CD4-positive, alpha-beta T cell treated with Interleukin-21 for 1 hour (primary cell): Measurements from ENCODE around the gene DLD.
"Not testable (repeated sequence)": the region's sequence is repeated elsewhere in the genome, so short reads cannot be mapped to it uniquely, and the experiment has no call there.

ENCODE experiments used
- DNase-seq: peaks from one replicate; pipeline ENCODE4 v3.0.0-alpha.2; 2020

The DLD gene

DNA sequence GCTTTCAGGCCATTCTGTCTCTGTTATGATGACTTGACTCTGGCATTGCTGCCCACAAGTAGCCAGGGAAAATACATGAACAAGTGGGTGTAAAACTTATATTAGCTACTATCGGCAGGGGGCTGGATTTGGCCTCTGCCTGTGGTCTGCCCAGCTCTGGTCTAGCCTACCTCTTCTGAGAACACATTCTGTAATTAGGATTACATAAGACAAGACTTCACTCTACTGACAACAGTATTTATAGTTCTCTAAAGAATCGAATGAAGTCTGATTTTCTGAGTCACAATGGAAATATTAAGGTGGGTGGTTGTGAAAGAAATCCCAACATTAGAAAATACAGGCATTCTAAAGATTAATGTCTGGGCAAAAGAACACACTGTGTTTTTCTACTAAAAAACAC lies 55.5 kb downstream of the DLD start:
- no peak for DNase-seq

DNA sequence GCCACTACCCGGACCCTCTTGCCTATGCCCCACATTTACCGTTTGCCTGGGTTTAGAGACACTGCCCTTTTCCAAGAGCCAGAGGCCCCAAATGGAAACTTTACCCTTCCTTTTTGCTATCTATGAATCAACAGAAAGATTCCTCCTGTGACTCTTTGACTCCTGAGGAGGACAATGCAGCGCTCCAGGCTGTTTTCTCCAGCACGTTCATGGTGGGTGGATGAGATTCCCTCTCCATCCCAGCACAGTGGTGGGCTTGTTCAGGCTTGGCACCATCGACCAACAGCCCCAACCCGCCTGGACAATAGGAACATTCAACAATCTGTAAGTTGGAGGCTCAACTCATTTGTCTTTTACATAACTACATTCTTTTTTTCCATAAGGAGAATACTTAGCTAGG lies 55.9 kb downstream of the DLD start:
- DNase-seq: no peak

DNA sequence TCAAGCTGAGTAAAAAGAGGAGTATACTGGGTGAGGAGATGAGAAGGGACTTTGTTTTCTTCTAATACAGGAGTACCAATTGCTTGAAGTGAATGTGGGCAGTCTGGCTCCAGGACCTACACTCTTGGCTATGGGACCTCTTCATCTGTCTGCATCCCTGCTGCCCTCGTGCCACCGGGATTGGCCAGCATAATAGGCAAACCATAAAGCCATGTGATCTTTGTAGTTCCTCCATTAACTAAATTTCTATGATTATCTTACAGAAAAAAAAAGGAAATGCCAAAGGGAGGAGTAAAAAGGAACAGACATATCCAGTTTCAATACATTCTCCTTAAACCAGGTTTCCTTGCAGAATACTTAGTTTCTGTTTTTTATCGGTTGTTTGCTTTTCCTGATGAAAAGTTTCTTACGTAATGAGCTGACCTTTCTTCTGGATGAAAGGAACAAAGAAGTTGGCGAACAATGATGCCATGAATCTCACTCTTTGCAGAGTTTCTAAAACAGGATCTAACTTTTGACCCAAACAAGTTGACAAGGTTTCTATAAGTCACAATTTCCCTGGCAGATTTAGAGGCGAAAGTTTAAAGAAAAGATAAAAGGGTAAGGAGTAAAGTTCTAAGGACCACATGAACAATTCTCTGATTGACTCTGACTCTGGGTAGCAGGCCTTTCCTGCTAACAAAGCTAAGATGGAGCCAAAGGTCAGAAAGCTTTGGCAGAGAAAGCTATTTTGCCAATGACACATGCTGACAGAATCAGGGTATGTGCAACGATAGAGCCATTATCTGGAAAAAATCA lies 57.9 kb downstream of the DLD start:
- DNase-seq: no peak

DNA sequence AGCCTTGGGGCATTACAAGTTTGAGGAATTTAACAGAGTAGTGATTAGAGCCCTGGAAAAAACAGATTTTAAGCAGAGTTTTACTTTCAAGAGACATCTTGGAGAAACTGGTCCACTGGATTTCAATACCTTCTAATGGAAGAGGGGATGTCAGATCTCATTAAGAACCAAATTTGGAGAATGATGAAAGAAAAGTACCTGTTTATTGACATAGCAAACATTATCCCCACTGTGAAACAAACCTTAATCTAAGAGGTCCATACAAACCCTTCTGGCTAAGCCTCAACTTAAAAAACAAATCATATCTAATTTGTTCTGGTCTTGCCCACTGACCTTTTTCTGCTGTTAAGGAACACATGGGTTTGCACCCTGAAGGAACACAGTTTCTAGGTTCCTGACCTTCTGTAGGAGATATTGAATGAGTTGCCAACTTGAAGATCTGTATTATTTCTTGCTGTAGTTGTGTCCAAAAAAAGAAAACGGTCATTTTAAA lies 58.5 kb downstream of the DLD start:
- DNase-seq: no peak

DNA sequence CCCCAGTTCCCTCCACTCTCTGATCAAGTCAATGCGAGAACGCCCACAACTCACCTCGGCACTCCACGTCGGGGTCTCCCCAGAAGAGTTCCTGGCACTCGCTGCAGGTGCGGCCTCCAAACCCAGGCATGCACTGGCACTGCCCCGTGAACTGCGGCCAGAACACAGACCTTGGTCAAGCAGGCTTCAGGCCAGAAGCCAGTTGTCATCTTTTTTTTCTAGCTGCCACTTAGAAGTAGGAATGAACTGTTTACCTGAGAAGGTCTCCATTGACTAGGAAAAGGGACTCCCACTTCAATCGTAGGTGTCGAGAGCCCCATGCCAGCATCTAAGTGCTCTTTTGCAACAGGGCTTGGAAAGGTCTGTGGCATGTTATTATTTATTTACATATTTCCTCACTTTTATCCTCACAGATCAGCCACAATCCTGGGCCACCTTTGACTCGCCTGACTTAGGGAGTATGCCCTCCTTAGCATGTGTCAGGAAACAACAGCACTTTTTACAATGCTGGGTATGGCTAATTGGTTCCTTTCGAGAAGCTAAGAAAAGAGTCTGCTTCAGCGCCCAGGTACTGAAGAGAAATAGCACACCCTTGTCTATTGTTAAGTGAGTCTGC lies 60.3 kb downstream of the DLD start:
- DNase-seq: no peak

DNA sequence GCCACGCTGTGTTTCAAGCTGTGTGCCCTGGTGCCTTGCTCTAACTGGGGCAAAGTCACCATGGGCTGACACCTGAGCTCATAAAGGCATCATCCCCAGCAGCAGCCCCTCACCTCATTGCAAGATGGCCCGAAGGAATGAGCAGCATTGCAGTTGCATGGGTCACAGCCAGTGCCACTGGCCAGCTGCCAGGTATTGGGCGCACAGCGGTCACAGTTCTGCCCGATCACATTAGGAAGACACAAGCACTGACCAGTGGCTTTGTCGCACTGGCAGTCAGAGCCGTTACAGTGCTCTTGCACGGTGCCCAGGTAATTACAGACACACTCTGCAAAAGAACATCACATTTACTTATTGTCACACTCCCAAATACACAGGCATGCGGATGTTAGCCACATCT lies 60.9 kb downstream of the DLD start:
- no peak for DNase-seq

DNA sequence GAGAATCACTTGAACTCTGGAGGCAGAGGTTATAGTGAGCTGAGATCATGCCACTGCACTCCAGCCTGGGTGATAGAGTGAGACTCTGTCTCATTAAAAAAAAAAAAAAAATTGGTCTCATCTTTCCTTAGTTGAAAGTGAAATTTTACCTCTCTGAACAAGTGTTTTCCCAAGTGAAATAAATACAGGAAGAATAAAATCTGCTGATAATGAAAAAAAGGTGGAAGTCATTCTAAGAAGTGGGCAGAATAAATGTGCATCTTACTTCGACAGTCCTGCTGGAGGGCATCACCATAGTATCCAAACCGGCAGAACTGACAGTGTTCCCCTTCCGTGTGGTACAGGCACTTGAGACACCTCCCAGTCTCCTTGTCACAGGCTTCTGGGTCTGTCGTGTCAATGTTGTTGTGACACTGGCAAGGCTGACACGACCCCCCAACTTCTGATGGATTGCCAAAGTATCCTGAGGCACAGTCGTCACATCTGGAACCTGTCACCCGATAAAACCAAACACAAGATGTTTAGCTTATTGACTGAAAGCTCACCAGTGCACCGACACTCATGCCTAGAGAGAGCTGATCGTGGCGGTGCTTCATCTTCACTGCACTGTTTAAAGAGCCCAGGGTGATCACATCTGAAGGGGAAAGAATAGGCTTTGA lies 62.4 kb downstream of the DLD start:
- DNase-seq: no peak

DNA sequence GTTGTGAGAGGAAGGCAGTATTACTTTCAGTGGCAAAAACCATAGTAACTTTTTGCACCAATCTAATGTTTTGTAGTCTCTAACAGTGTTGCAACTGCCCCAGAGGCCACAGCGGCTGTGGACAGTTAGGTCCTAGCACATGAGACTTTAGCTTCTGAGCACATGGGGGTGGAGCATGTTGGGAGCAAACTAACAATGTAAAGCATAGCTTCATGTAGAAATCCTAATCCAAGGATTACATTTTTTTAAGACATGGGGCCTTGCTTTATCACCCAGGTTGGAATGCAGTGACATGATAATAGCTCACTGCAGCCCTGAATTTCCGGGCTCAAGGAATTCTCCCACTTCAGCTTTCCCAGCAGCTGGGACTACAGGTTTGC lies 62.9 kb downstream of the DLD start:
- DNase-seq: no peak

DNA sequence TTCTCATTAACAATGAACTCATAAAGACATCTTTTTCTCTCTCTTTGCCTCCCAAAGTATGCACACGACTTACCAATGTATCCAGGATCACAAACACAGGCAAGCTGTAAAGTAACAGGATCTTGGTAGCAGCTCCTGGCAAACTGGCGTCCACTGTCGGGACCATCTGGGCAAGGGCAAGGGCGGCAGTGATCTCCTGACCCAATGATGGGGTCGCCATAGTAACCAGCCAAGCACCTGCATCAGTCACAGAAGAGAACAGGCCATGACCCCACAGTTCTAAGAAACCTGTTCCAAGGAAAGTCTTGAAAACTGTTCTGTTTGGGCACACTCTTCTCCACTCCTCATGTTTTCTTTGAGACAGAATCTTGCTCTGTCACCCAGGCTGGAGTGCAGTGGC lies 64.4 kb downstream of the DLD start:
- DNase-seq: no peak

DNA sequence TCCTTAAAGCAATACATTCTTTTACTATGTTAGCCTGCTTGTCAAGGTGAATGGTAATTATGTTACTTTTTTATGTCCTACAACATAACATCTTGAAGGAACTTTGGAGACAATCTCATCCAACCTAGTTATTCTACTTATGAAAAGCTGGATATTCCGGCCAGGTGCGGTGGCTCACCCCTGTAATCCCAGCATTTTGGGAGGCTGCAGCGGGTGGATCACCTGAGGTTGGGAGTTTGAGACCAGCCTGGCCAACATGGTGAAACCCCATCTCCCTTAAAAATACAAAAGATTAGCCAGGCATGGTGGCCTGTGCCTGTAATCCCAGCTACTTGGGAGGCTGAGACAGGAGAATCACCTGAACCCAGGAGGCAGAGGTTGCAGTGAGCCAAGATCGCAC lies 66.0 kb downstream of the DLD start:
- not testable (repeated sequence) for DNase-seq

DNA sequence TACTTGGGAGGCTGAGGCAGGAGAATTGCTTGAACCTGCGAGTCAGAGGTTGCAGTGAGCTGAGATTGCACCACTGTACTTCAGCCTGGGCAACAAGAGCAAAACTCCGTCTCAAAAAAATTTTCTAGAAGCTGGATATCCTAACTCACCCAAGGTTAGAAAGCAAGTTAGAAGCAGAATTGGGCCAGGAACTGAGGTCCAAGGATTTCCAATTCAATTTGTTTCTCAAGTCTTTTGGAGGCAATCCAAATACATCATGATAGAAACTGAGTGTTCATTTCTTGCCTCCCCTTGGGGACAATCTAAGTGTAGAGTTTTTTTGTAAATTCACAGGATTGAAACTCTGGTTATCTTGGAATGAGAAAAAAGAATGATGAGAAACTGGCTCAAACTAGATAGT lies 66.5 kb downstream of the DLD start:
- no peak for DNase-seq

DNA sequence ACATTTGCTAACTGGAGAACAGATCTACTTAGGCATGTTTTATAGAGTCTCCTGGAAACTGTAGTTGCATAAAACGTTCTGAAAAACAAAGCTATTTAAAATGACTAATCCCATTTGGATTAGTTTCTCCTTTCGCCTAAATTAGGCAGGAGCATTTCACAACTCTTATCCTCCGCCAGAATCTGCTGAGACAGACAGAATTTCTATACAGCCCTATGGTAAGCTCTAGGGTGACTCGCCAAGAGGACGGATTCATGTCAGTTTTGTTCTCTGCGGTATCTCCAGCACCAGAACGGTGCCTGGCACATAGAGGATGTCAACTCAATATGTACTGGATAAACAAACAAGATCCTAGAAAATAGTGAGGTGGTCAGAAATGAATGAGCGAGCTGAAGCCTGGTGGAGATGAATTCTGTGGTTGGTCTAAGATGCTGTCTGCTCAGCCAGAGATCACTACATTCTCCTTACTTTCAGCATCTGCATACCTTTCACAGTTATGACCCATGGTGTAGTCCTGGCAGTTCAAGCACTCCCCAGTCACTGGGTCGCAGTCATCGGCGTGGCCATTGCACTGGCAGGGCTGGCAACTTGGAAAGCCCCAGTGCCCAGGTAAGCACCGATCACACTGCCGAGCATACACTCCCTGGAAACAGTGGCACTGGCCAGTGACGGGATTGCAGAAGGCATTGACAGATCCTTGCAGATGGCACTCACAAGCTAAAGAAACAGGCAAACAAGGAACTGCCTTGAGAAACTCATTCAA lies 68.0 kb downstream of the DLD start:
- DNase-seq: no peak

DNA sequence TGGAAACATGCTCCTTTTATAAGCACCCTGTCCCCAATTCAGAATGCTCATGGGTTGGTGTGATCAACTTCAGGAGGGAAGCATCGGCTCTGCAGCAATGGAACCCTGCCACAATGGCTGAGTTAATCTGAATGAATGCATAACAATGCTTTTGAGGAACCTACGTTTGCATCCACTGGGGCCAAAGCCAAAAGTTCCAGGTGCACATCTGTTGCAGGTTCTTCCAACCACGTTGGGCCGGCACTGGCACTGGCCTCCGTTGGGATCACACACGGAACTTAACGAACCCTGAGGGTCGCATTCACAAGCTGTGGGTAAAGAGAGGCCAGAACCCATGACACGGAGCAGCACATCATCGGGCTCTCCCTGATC lies 68.5 kb downstream of the DLD start:
- DNase-seq: no peak

DNA sequence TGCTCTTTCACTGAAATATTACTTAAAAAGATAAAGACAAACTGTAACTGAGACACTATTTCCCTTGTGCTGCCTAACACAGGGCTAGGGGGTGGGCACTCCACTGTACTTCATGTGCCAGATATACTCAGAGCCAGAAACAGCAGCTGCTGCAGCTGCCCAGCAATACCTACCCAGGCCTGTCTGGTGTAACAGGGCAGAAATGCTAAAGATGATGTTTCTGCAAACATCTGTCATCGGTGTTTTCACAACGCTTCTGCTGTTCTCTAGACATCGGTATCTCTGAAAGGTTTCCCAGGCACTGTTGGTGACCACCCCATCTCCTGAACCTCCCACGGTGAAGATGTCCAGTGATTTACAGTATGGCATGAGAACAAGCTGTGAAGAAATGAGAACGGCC lies 69.3 kb downstream of the DLD start:
- no peak for DNase-seq

DNA sequence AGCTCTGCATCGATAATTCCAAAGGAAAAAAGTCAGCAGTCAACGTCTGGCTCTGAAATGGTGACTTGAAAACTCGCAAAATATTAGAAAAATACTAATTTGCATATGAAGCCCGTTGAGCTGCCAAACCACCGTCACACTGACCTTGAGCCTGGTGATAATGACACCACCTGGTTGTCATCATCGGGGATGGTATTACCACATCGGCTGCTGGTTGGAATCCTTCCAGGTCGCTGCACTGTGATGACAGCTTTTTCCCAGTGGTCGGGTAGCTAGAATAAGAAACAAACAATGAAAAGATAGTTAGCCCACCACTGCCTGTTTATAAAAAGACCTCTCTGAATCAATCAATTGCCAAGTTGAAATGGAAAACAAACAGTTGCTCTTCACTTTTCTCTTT lies 70.4 kb downstream of the DLD start:
- DNase-seq: no peak

DNA sequence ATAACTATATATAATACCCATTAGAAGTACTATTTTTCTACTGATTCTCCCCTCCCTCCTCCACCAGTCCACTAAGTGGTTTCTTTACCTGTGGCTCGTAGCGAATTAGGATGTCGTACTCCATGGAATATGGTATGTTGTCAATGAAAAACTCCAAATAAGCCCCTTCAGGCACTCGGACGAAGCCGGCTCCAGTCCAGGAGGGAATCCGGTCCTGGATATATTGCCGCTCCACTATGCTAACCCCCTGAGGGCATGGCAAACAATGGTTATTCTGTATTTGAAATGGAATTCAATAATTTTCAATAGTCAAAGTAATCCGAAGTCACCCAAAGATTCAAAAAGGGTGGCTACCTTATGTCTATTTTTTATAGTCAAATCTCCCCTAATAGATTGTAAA lies 71.8 kb downstream of the DLD start:
- no peak for DNase-seq

DNA sequence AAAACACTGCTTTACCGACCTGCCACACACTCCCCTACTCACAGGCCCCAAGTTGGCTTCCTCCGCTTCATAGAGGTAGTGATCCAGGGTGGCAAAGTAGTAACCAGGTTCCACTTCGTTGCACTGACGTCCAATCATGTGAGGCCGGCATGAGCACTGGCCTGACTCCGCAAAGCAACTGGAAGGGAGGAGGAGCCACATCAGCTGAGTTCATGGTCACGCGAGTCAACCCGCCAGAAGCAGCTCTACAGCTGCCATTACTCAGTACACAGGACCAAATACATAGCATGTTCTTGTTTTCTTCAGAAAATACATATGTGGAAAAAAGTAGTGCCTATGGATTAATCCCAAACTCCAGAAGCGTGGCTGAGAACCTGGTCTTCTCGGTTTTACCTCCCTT lies 73.5 kb downstream of the DLD start:
- no peak for DNase-seq

DNA sequence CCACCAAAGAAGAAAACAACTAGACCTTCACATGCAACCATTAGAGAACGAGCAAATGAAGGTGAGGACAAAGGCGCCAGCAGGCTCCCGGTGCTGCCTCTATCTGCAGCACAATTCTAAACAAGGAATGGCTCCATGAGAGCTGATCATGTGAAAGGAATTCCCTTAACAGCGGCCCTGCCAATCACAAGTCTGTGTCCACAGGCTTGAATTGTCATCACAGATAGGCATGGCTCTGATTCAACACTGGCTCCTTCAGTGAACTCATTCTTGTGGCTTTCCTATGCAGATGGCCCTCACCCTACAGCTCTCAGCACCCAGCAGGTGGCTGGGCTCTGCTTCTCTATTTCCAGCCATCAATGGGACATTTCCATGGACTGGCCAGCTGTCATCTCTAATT lies 75.7 kb downstream of the DLD start:
- no peak for DNase-seq

DNA sequence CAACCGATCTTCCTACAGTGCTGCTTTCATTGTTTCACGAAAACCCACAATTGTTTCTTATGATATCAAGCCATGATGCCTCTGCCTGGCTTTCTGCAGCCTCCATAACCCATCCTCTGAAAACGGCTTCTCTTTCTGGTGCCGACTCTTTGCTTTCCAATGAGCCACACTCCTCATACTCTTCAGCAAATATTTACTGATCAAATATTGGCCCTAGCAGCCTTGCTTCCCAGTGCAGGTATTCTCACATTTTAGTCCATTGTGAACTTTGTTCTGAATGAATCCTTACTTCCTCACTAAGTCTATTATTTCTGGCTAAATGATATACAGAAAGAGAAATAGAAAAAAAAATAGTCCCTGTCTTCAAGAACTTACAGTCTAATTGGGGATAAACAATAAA lies 76.4 kb downstream of the DLD start:
- no peak for DNase-seq

DNA sequence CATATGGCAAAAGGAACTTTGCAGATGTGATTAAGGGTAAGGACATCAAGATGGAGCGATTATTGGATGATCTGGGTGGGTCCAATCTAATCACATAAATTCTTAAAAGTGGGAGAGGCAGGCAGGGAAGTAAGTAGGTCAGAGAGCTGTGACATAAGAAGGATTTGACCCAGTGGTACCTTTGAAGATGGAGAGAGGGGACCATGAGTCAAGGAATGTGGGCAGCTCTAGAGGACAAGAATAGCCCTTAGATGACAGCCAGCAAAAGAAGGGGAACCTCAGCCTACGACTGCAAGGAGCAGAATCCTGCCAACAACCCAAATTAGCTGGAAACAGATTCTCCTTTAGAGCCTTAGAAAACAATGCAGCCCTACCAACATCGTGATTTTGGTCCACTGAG lies 77.5 kb downstream of the DLD start:
- DNase-seq: no peak

DNA sequence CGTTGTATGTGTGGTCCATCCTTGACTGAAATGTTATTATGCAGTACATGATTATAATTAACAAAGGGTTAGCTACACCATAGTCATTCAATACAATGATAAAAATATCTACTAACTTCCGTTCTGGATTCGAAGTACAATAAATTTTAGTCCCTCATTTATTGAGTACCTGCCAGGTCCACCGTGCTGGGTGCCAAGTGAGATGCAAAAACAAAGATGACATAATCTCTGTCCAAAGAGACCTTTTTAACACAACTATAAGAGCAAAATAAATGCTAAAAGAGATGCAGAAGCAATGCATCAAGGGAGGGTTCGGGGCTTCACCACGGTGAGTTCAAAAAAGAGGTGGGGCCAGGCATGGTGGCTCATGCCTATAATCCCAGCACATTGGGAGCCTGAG lies 78.9 kb downstream of the DLD start:
- DNase-seq: no peak
